HG02938 (cell line): Measurements from ENCODE around the gene BLOC1S1.
A peak's percentile ranks its signal among the peaks of the same experiment; 100 is the strongest.

Experiments
- ATAC-seq: cut with Tn5 transposase; IDR thresholded peaks from one replicate; pipeline ENCODE4 v1.9.1; 2021; ENCODE audit warnings: mild to moderate bottlenecking, moderate library complexity; ENCODE audit not compliant: unreplicated experiment

Gene BLOC1S1

DNA sequence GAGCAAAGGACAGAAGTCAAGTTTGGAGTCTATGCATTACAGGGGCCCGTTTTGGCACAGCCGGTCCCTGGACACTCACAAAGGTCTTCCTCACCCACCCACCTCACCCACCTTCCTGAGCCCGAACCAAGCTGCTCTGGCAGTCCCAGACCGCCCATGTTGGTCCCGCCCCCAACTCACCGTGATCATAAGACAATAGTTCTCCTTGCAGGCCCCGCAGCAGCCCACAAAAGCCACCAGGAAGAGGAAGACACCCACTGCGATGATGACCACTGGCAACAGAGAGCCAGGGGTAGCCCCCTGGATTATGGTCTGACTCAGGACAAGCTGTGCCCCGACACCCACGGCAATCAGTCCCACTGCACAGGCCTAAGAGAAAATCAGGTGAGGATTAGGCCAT, 11.1 kb downstream of the BLOC1S1 start:
- ATAC-seq = no peak

DNA sequence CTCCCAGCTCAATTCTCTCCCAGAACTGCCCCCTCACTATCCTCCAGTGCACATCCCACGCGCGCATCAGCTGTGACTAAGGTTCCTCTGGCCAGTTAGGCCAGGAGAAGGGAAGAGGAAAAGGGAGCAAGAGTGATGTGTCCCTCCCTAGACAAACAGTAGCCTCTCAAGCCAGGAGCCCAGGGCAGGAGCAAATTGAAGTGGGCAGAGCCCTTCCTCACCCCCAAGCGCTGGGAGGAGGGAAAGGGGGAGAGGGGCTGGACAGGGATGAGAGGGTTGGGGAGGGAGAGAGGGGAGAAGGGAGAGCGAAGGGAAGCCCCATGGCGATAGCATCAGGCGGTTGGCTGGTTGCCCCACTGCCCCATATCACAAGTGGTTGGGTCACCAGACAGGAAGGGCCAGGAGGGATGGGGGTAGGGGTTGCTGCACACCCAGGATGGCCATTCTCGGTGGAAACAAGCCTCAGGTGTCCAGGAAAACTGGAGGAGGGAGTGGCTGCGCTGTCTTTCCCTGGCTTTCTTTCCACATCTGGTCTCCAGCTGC, 11.9 kb downstream of the BLOC1S1 start:
- ATAC-seq = no peak

DNA sequence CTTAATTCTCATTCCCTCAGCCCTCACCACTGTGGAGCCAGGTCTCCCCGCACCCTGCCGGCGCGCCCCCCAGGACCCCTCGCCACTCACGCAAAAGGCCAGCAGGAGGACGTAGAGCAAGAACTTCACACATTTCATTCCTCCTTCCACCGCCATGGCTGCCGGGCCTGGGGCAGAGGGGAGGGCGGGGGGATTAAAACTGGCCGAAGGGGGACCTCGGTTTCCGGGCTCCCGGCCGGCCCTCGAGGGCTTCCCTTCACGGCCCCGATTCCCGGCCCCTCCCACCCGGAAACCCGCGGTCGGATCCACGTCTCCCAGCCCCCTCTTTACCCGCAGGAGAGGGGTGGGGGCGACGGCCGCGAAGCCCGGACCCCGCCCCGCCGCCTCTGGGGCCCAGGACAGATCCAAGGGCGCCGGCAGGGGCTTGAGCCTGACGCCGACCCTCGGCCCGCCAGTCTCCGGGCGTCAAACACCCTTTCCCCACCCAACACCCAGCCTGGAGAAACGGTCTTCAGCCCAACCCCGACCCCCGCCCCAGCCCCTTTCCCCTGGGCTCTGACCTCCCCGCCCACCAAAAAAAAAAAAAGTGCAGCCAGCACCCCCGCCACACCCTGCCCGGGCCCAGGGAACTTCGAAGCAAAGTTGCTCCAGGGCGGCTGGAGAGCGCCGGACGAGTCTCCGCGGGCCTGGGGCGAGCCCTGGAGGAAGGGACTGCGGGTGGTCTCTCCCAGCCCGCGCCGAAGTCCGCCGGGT, 12.5 kb downstream of the BLOC1S1 start:
- peak; percentile 17 for ATAC-seq

DNA sequence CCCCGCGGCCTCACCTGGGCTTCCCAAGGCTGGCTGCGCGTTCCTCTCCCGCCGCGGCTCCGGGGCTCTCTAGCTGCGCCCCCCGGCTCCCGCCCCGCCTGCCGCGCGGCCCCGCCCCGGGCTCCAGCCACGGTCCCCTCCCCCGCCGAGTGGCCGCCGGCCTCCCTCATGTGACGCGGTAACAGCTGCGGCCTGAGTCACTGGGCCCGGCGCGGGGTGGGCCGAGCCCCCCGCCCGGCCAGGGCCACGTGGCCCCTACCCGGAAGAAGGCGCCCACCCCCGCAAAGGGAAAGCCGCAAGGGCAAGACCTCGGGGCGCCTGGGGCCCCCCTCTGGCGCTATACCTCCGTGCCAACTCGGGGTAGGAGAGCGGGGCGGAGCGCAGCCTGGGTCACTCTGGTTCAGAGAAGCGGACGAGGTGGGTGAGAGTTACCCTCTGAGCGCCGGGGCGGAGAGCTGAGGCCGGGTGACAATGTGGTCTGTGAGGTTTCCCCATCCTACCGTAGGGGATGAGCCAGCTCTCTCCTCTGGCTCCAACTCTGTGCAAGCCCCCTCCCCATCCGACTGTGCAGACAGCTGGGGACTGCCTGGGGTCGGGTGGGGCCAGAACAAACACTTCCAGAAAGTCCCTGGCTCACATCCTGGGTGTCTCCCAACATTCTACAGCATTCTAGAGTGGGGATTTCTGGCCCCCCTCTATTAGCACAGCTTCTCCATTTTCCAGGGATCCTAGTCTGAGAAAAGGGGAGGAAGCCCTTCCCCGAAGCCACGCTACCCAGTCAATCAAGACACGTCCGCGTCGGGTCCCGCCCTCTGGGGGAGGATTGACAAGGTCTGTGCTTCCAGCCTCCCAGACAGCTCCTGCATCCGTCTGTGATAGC, 13.3 kb downstream of the BLOC1S1 start, which contains the start of gene CD63:
Gene CD63, minus strand, starts transcription at position 71 of the 880 bp plus-strand sequence. CDS start 668 bp downstream, outside the sequence.
- peak; percentile 53 for ATAC-seq

- ATAC-seq = peak; percentile 51
These were observed 14.3 kb downstream of the BLOC1S1 start for GRCh38 chr12:55729819-55730818.

- no peak for ATAC-seq
These were observed 16.4 kb downstream of the BLOC1S1 start for GRCh38 chr12:55732288-55732687.

DNA sequence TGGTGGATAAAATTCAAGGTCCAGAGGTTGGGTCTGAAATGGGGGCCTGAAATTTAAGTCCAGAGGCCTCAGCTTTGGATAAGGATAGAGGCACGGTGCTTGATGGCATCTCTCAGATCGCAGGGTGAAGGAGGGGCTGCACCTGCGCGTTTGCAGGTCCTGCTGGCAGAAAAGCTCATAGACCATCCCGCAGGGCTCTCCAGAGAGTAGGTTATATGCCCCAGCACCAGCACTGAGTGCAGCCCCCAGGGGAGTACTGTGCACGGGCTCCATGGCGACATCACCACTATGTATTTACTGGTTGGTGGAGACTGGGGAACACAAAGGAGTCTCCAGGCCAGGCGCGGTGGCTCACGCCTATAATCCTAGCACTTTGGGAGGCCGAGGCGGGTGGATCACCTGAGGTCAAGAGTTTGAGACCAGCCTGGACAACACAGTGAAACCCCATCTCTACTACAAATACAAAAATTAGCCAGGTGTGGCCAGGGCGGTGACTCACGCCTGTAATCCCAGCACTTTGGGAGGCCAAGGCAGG, 17.2 kb downstream of the BLOC1S1 start:
- ATAC-seq = no peak

DNA sequence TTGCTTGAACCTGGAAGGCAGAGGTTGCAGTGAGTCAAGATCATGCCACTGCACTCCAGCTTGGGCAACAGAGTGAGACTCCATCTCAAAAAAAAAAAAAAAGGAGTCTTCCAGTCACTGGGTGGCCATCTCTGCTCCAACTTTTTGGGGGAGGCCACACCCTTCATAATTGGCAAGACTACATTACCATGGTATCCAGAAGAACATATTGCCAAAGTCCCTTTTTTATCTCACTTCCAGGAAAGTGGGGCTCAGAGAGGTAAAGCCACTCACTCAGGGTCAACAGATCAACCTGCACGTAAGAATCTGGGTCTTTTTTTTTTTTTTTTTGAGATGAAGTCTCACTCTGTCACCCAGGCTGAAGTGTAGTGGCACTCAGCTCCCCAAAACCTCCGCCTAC, 18.0 kb downstream of the BLOC1S1 start:
- no peak for ATAC-seq

DNA sequence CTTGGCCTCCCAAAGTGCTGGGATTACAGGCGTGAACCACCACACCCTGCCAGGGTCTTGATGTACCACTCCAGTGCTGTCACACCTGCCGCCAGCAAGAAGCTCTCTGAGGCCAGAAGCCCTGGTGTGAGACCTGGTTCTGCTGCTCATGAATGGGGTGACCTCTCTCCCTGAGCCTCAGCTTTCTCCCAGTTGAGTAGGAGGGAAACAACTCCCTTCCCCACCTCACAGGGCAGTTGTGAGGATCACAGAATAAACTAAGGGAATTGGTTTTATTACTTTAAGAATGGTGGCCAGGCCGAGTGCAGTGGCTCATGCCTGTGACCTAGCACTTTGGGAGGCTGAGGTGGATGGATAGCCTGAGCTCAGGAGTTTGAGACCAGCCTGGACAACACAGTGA, 18.7 kb downstream of the BLOC1S1 start:
- no peak for ATAC-seq

DNA sequence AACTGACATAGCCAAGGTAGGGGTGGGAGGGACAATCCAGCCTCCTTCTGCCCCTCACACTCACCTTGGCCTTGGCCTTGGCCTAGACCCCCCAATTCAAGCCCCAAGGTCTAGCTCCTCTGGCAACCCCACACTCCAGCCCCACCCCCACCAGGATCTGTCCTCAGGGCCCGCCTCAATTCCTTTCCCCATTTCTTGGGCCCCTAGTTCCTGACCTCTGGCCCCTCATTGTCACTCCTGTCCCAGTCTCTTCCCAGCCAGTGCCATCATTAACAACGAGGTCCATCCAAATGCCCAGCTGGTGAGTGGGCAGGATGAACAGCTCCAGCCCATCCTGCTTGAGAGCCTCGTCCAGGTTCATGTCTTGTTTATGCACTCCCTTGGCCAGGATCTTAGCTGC, 20.2 kb downstream of the BLOC1S1 start:
- ATAC-seq = no peak

GRCh38 chr12:55736780-55737580, 21.1 kb downstream of the BLOC1S1 start:
- ATAC-seq = no peak

DNA sequence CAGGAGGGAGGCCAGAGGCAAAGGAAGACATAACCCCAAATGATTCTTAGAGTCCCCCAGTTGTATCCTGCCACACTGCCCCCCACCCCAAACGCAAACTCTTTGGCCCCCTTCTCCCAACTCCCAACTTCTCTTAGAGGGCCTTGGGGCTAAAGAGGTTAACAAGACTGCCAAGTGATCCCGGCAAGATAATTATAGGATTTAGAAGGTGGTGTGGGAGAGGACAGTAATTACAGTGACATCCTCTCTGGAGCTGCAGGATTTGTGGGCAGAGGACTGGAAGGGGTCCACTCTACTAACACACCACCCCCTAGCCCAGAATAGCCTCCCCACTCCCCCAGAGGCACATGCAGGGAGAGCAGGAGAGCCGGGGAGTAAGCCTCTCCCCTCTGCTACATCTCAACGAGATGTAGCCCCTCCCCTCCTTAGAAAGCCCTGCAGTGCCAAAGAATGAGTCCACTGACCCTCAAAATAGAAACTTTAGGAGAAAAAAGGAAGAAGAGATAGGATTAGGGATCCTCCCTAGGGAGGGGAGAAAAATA, 21.8 kb downstream of the BLOC1S1 start:
- no peak for ATAC-seq

- peak; percentile 75 for ATAC-seq
These were observed 22.5 kb downstream of the BLOC1S1 start for GRCh38 chr12:55738123-55739024.

DNA sequence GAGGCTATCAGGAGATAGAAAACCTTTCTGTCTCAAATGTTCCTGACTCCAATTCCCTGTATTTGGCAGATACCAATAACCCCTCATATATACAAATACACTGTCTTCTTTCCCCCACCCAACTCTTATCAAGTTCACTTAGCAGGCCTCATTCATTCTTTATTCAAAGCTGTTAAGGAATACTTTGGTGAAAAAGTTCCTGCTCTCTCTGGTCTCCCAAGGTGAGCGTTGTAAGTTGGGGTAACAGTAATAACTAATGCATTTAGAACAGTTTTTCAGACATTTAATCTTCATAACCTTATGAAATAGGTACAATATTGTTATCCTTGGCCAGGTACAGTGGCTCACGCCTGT, 23.2 kb downstream of the BLOC1S1 start:
- no peak for ATAC-seq

GRCh38 chr12:55741931-55742680, 26.3 kb downstream of the BLOC1S1 start:
- no peak for ATAC-seq

- peak; percentile 30 for ATAC-seq
These were observed 27.0 kb downstream of the BLOC1S1 start, which contains the start of gene GDF11 for GRCh38 chr12:55742719-55743405. Gene GDF11, plus strand, starts transcription at chr12:55743122. Its CDS starts 195 bp downstream, at chr12:55743317.
